AG04450 (cell line): ENCODE results near the gene PIAS1. TPM values are rescaled to one million over a fixed set of nuclear protein-coding genes. Genes with fewer than 3 reads are reported as not detected.

ENCODE experiments used
- CTCF ChIA-PET: fragments of 300-600, 350-600 bp; formaldehyde crosslinking; extraction: SDS; loops from one replicate; lab custom pipeline; 2022; ENCODE audit warnings: antibody characterized with exemption, inconsistent platforms; lab: Charles Lee
- POLR2A ChIA-PET: fragments of 350-600 bp; formaldehyde crosslinking; extraction: SDS; loops from one replicate; lab custom pipeline; 2021; ENCODE audit warnings: antibody characterized with exemption, inconsistent platforms; lab: Yijun Ruan, JAX
- DNase-seq: peaks from one replicate; pipeline ENCODE4 v3.0.0-alpha.2; 2011; ENCODE audit warnings: low read depth, low spot score
- H3K27ac ChIP-seq: one replicate; pipeline ENCODE4 v1.5.1; 2012; ENCODE audit warnings: low read depth, low read length, control low read depth
- H3K27me3 ChIP-seq: one replicate; pipeline ENCODE4 v1.6.0; 2012; ENCODE audit warnings: low read length; ENCODE audit not compliant: control insufficient read depth, insufficient read depth
- H3K4me3 ChIP-seq: 2 replicates; pipeline ENCODE4 v1.5.1; 2011; ENCODE audit warnings: mild to moderate bottlenecking, low read depth, low read length, control low read depth
- H3K9me3 ChIP-seq: 2 replicates; pipeline ENCODE4 v1.5.1; 2012; ENCODE audit warnings: low read length; ENCODE audit not compliant: control insufficient read depth, insufficient read depth
- CTCF ChIP-seq: IDR thresholded peaks from 2 replicates; pipeline ENCODE4 v1.5.1; 2011; ENCODE audit warnings: low read depth, low read length, control low read depth, inconsistent platforms
- polyA plus RNA-seq: library from polyadenylated mRNA; depleted of rRNA; stranded (reverse); fragments of >200 nt; gene quantifications from 2 replicates; pipeline ENCODE4 v1.2.3, GENCODE V29; 2011

PIAS1 gene
- polyA plus RNA-seq, 1 experiment: 38.9 TPM

GRCh38 chr15:68096099-68096498, 42.0 kb downstream of the PIAS1 start:
- POLR2A ChIA-PET: no interaction called here
- H3K27me3 ChIP-seq: no peaks in the 10 kb centered on the region
- no peak overlapping the region for H3K4me3 ChIP-seq
- no peak for TF ChIP-seq CTCF
- H3K9me3 ChIP-seq: peaks cover 6% of the 10 kb centered on the region
- DNase-seq: no peak
- H3K27ac ChIP-seq: no peak overlapping the region
- CTCF ChIA-PET: no interaction called here

GRCh38 chr15:68097029-68097428, 42.9 kb downstream of the PIAS1 start:
- peaks cover 6% of the 10 kb centered on the region for H3K9me3 ChIP-seq
- H3K27me3 ChIP-seq: no peaks in the 10 kb centered on the region
- no peak for TF ChIP-seq CTCF
- ChIA-PET POLR2A (no interaction called here), CTCF (no interaction called here)
- H3K4me3 ChIP-seq: no peak overlapping the region
- no peak for DNase-seq
- no peak overlapping the region for H3K27ac ChIP-seq

- CTCF ChIA-PET: no interaction called here
- H3K9me3 ChIP-seq: peaks cover 6% of the 10 kb centered on the region
- POLR2A ChIA-PET: no interaction called here
- no peak for TF ChIP-seq CTCF
- H3K4me3 ChIP-seq: no peak overlapping the region
- H3K27ac ChIP-seq: no peak overlapping the region
- H3K27me3 ChIP-seq: no peaks in the 10 kb centered on the region
- no peak for DNase-seq
Measured at GRCh38 chr15:68098465-68098864, 44.4 kb downstream of the PIAS1 start.

GRCh38 chr15:68100194-68100593, 46.1 kb downstream of the PIAS1 start:
- TF ChIP-seq CTCF: no peak
- ChIA-PET POLR2A (no interaction called here), CTCF (no interaction called here)
- H3K27me3 ChIP-seq: no peaks in the 10 kb centered on the region
- peaks cover 6% of the 10 kb centered on the region for H3K9me3 ChIP-seq
- no peak overlapping the region for H3K4me3 ChIP-seq
- DNase-seq: no peak
- H3K27ac ChIP-seq: no peak overlapping the region

- CTCF ChIA-PET: no interaction called here
- TF ChIP-seq CTCF: no peak
- Histone ChIP-seq H3K27me3 (no peaks in the 10 kb centered on the region), H3K4me3 (no peak overlapping the region), H3K27ac (no peak overlapping the region), H3K9me3 (no peaks in the 10 kb centered on the region)
- no peak for DNase-seq
- POLR2A ChIA-PET: no interaction called here
Measured at GRCh38 chr15:68103603-68104002, 49.5 kb downstream of the PIAS1 start.
